Stomach (tissue), 9 donors: ENCODE results near the gene GALK2. TPM values are rescaled to one million over a fixed set of nuclear protein-coding genes. Genes with fewer than 3 reads are reported as not detected.

Experiments used
- DNase-seq, 2 donors: peaks; one replicate each; pipeline versions ENCODE4 v3.0.0 to v3.0.0-alpha.2; 2013 to 2019
- H3K27ac ChIP-seq, 5 donors: fragments of 200-600 bp in 4 of 5; sonication (generic) in 4 of 5; one replicate each; pipeline ENCODE4 v1.5.1; 2013 to 2019; ENCODE audit warnings: mild to moderate bottlenecking in 1 of 5, moderate library complexity in 1 of 5
- H3K27me3 ChIP-seq, 3 donors: fragments of 200-600 bp; sonication (generic); one replicate each; pipeline ENCODE4 v1.5.1; 2017 to 2019; ENCODE audit warnings: mixed run types in 1 of 3
- H3K36me3 ChIP-seq, 4 donors: fragments of 200-600 bp; sonication (generic); 1 replicate in 3 of 4; 2 replicates in 1 of 4; pipeline ENCODE4 v1.5.1; 2016 to 2019
- H3K4me1 ChIP-seq, 4 donors: fragments of 200-600 bp; sonication (generic); one replicate each; pipeline ENCODE4 v1.5.1; 2016 to 2019
- H3K4me3 ChIP-seq, 4 donors: fragments of 200-600 bp; sonication (generic) in 3 of 4; one replicate each; pipeline ENCODE4 v1.5.1; 2016 to 2019; ENCODE audit warnings: mild to moderate bottlenecking in 1 of 4
- H3K9me3 ChIP-seq, 4 donors: fragments of 200-600 bp; sonication (generic); one replicate each; pipeline ENCODE4 v1.5.1; 2016 to 2019
- EP300 ChIP-seq: sonication (generic); formaldehyde crosslinking; IDR thresholded peaks from one replicate; pipeline ENCODE4 v1.6.1; 2017; ENCODE audit warnings: antibody characterized with exemption
- POLR2A ChIP-seq, 4 donors: fragments of 450-650 bp; IDR thresholded peaks; one replicate each; pipeline ENCODE4 v1.6.1; 2016; ENCODE audit warnings: antibody characterized with exemption in 4 of 4, control low read depth in 2 of 4, mild to moderate bottlenecking in 1 of 4, moderate library complexity in 1 of 4
- POLR2AphosphoS5 ChIP-seq, 3 donors: sonication (generic); formaldehyde crosslinking; IDR thresholded peaks; one replicate each; pipeline ENCODE4 v1.6.1; 2016; ENCODE audit warnings: antibody characterized with exemption in 3 of 3
- whole genome bisulfite sequencing, 5 donors: extraction: QIAGEN DNeasy Blood & Tissue Kit in 3 of 5; methylation state at CpG; one replicate each; pipeline versions ENCODE4 v1.1.5 to v1.1.7; 2013 to 2018; 5-methylcytosine and 5-hydroxymethylcytosine counted together
- intact Hi-C: fragments of 100-400 bp; cut with DNase I; formaldehyde crosslinking; loops from one replicate; pipeline ENCODE4 v1.15.1; 2023; ENCODE audit warnings: low total_unique reads
- polyA plus RNA-seq, 3 donors: library from polyadenylated mRNA; stranded (reverse); fragments of 200-250 nt; gene quantifications; one replicate each; pipeline ENCODE4 v1.2.3, GENCODE V29; 2013
- total RNA-seq, 5 donors: library from RNA; depleted of rRNA; stranded (reverse); fragments of >200 nt; gene quantifications; one replicate each; pipeline versions ENCODE4 v1.1.0 to v1.2.3, GENCODE V29; 2014 to 2016
- TF ChIP-seq, protein P1 (sequence below), 7 experiments: fragments of 450-650 bp in 4 of 7; fragments of 200-600 bp in 3 of 7; sonication (generic) in 3 of 7; IDR thresholded peaks; one replicate each; pipeline ENCODE4 v1.5.1; 2016 to 2019; ENCODE audit warnings: antibody characterized with exemption in 7 of 7, control low read depth in 2 of 7, mild to moderate bottlenecking in 1 of 7
- donor health status: healthy with polysubstance abuse.
- donor health status: Bipolar disorder and iron deficiency.
- donor health status: healthy.

Gene GALK2
- total and polyA plus RNA-seq, 8 donors: 9.6 to 149 (median 20.8) TPM

DNA sequence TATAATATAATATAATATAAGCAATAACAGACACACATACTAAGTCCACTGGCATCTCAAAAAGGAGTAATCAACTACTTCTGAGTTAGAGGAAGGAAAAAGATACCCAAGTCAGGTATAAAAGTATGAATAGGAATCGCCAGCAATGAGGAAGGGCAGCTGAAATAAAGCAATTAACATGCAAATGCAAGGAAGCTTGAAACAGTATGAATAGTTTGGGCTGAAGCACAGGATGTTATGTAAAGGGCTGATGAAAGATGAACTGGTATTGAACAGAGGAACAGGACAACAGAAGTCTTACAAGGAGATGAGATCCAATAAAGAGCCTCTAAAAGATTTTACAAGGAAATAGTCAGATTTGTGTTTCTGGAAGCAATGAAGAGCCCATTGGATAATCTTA, 21.7 kb upstream of the GALK2 start:
- H3K9me3 ChIP-seq: no peaks in the 10 kb centered on the region
- peaks cover 6 to 16% (median 14%) of the 10 kb centered on the region in 4 donors for H3K36me3 ChIP-seq
- H3K4me1 ChIP-seq: peaks cover 10 to 88% (median 43%) of the 10 kb centered on the region in 4 donors
- no peaks in the 10 kb centered on the region for H3K27me3 ChIP-seq
- no peak overlapping the region for H3K4me3 ChIP-seq
- intact Hi-C loops: no loop called here
- no peak for TF ChIP-seq POLR2AphosphoS5 (IDR thresholded peaks at IDR 0.05)
- TF ChIP-seq EP300: no peak
- TF ChIP-seq, protein P1, sequence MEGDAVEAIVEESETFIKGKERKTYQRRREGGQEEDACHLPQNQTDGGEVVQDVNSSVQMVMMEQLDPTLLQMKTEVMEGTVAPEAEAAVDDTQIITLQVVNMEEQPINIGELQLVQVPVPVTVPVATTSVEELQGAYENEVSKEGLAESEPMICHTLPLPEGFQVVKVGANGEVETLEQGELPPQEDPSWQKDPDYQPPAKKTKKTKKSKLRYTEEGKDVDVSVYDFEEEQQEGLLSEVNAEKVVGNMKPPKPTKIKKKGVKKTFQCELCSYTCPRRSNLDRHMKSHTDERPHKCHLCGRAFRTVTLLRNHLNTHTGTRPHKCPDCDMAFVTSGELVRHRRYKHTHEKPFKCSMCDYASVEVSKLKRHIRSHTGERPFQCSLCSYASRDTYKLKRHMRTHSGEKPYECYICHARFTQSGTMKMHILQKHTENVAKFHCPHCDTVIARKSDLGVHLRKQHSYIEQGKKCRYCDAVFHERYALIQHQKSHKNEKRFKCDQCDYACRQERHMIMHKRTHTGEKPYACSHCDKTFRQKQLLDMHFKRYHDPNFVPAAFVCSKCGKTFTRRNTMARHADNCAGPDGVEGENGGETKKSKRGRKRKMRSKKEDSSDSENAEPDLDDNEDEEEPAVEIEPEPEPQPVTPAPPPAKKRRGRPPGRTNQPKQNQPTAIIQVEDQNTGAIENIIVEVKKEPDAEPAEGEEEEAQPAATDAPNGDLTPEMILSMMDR (IDR thresholded peaks at IDR 0.05): no peak
- no peak for TF ChIP-seq POLR2A (IDR thresholded peaks at IDR 0.05)
- DNase-seq: no peak
- H3K27ac ChIP-seq: no peak overlapping the region
- 50 to 71% (median 68%) methylated on average over 1 of the region's 1 CpG for WGBS, 5 donors

DNA sequence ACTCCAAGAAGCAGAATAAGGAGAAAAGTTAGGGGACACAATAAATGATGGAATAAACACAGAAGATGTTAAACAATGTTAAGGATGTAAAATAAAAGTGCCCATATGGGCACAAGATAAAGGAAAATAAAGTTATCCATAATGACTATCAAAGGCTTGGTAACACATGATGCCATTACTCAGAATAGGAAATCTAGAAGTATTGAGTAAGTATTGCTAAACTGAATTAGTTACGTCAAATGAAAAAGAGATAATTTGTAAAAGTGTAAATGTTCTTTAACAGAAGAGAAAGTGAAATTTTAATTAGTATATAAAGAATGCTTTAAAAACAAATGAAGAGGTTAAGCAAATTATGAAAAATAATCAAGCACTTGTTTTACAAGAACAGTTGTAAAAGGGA, 21.3 kb upstream of the GALK2 start:
- Histone ChIP-seq H3K27me3 (no peaks in the 10 kb centered on the region), H3K4me1 (peaks cover 14 to 93% (median 48%) of the 10 kb centered on the region in 4 donors), H3K27ac (no peak overlapping the region), H3K36me3 (peaks cover 2 to 12% (median 10%) of the 10 kb centered on the region in 4 donors), H3K4me3 (no peak overlapping the region), H3K9me3 (no peaks in the 10 kb centered on the region)
- intact Hi-C loops: no loop called here
- TF ChIP-seq, protein P1 (IDR thresholded peaks at IDR 0.05): no peak
- TF ChIP-seq POLR2A (IDR thresholded peaks at IDR 0.05) (no peak), EP300 (no peak), POLR2AphosphoS5 (IDR thresholded peaks at IDR 0.05) (no peak)
- DNase-seq: no peak
- 67 to 92% (median 85%) methylated on average over 1 of the region's 1 CpG for WGBS, 5 donors

DNA sequence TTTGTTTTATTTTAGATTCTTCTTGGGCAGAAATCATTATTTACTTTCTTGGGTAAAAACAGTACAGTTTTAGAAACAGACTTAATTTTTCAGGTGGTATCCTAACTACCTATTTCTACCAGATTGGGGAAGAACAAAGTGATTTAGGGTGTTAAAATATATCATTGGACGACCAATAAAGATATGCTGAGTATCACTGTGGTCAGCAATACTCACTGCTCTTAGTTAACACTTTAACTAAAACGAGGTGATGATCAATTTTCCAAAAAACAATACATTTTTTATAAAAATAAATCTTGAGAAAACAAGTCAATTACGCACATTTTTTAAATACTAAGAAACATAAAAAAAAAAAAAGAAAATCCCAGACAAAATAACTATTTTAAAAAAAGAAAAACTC, 18.2 kb upstream of the GALK2 start:
- no peaks in the 10 kb centered on the region for H3K9me3 ChIP-seq
- H3K27ac ChIP-seq: no peak overlapping the region
- DNase-seq: no peak
- H3K4me1 ChIP-seq: peaks cover 13 to 86% (median 49%) of the 10 kb centered on the region in 4 donors
- 79 to 85% (median 84%) methylated on average over 3 of the region's 3 CpGs for WGBS, 5 donors
- intact Hi-C loops: no loop called here
- H3K36me3 ChIP-seq: no peaks in the 10 kb centered on the region
- no peaks in the 10 kb centered on the region for H3K27me3 ChIP-seq
- TF ChIP-seq POLR2AphosphoS5 (IDR thresholded peaks at IDR 0.05) (no peak), POLR2A (IDR thresholded peaks at IDR 0.05) (no peak), EP300 (no peak)
- TF ChIP-seq, protein P1 (IDR thresholded peaks at IDR 0.05): no peak
- no peak overlapping the region for H3K4me3 ChIP-seq

DNA sequence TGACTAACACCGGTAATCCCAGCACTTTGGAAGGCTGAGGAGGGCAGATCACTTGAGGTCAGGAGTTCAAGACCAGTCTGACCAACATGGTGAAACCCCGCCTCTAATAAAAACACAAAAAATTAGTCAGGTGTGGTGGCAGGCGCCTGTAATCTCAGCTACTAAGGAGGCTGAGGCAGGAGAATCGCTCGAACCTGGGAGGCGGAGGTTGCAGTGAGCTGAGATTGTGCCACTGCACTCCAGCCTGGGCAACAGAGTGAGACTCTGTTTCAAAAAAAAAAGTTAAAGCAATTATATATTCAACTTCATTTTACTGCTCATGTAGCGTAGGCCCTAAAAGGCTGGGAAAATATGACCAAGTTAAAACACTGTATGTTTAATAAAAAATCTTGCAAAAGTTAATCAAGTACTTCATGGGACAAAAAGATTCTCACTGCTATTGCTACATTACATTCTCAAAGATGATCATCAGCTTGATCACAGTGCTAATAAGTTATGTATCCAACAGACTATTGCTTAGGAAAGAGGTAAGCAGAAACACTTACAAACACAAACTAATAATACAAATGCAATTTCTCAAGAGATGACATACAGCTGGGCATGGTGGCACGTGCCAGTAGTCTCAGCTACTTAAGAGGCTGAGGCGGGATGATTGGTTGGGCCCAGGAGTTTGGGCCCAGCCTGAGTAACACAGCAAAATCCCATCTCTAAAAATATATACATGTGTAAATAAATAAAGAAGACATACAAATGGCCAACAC, 17.3 kb upstream of the GALK2 start:
- Histone ChIP-seq H3K9me3 (no peaks in the 10 kb centered on the region), H3K27ac (no peak overlapping the region), H3K36me3 (no peaks in the 10 kb centered on the region), H3K4me3 (no peak overlapping the region), H3K27me3 (no peaks in the 10 kb centered on the region), H3K4me1 (peaks cover 13 to 86% (median 51%) of the 10 kb centered on the region in 4 donors)
- TF ChIP-seq EP300 (no peak), POLR2A (IDR thresholded peaks at IDR 0.05) (no peak), POLR2AphosphoS5 (IDR thresholded peaks at IDR 0.05) (no peak)
- TF ChIP-seq, protein P1 (IDR thresholded peaks at IDR 0.05): no peak
- no peak for DNase-seq
- WGBS, 5 donors: 90 to 92% (median 91%) methylated on average over 9 of the region's 9 CpGs
- intact Hi-C loops: no loop called here
